Astrocyte (in vitro differentiated cells and primary cell): Measurements from ENCODE around the gene GSN.

Experiments used
- EZH2 ChIP-seq: IDR thresholded peaks from 2 replicates; pipeline ENCODE4 v1.6.1; 2012; ENCODE audit warnings: mild to moderate bottlenecking, low read length, inconsistent platforms; ENCODE audit not compliant: insufficient read depth
- TF ChIP-seq, protein P1 (sequence below): IDR thresholded peaks from 2 replicates; pipeline ENCODE4 v1.5.1; 2011; ENCODE audit warnings: low read depth, mild to moderate bottlenecking, inconsistent platforms, low read length, moderate library complexity; ENCODE audit not compliant: insufficient read depth

DNA sequence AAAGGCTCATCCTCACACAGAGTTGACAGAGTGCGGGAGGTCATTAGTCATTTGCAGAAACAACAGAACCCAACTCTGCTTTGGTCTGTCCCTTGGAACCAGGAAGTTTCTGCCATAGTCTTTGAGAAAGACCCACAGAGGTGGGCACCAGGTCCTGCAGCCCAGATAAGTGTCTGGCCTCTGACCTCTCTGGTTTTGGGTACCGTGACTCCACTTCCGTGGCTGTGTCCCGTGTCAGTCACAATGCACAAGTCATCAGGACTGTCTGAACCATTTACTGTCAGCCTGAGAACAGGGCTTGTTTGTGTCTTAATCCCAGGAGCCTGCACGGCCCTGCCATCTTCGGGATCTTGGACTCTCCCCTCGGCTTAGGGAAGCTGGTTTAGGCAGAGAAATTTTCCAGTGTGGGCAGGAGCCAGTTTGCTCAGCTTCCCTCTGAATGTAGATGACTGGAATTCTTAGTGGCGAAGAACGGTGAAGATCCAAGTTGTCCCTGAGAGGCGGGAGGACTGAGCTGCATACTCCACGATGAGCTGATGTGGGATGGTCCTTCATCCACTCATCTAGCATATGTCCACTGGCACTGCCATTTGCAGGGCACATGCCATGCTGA is 11.9 kb downstream of the GSN start:
- no peak for TF ChIP-seq EZH2
- TF ChIP-seq, protein P1, sequence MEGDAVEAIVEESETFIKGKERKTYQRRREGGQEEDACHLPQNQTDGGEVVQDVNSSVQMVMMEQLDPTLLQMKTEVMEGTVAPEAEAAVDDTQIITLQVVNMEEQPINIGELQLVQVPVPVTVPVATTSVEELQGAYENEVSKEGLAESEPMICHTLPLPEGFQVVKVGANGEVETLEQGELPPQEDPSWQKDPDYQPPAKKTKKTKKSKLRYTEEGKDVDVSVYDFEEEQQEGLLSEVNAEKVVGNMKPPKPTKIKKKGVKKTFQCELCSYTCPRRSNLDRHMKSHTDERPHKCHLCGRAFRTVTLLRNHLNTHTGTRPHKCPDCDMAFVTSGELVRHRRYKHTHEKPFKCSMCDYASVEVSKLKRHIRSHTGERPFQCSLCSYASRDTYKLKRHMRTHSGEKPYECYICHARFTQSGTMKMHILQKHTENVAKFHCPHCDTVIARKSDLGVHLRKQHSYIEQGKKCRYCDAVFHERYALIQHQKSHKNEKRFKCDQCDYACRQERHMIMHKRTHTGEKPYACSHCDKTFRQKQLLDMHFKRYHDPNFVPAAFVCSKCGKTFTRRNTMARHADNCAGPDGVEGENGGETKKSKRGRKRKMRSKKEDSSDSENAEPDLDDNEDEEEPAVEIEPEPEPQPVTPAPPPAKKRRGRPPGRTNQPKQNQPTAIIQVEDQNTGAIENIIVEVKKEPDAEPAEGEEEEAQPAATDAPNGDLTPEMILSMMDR = no peak
